SU-DHL-6 (cell line): ENCODE measurements around the gene FMNL1.

Experiments used
- H2AFZ ChIP-seq: fragments of 200-600 bp; sonication (generic); 2 replicates; pipeline ENCODE4 v1.6.1; 2014; ENCODE audit warnings: low read depth, mild to moderate bottlenecking, moderate library complexity, mixed read lengths, antibody characterized with exemption, low read length; ENCODE audit not compliant: severe bottlenecking
- H3F3A ChIP-seq: fragments of 200-600 bp; shearing (Covaris generic); 2 replicates; pipeline ENCODE4 v1.6.0; 2016; ENCODE audit warnings: antibody characterized with exemption, mild to moderate bottlenecking; ENCODE audit not compliant: insufficient read depth
- H3K27ac ChIP-seq: fragments of 200-600 bp; sonication (generic); 2 replicates; pipeline ENCODE4 v1.5.1; 2016; ENCODE audit warnings: low read depth, mild to moderate bottlenecking, low read length, moderate library complexity, mixed read lengths
- H3K27me3 ChIP-seq: fragments of 200-600 bp; sonication (generic), shearing (Covaris generic); 2 replicates; pipeline ENCODE4 v1.6.0; 2014; ENCODE audit warnings: mild to moderate bottlenecking, low read length
- H3K36me3 ChIP-seq: fragments of 200-600 bp; sonication (generic); 2 replicates; pipeline ENCODE4 v1.6.1; 2014; ENCODE audit warnings: mild to moderate bottlenecking, low read length, mixed read lengths
- H3K4me2 ChIP-seq: fragments of 300-600, 200-600 bp; shearing (Covaris generic), sonication (generic); 2 replicates; pipeline ENCODE4 v1.6.0; 2014; ENCODE audit warnings: low read length, low read depth, mild to moderate bottlenecking; ENCODE audit not compliant: poor library complexity, severe bottlenecking
- H3K4me3 ChIP-seq: fragments of 200-600 bp; sonication (generic); 2 replicates; pipeline ENCODE4 v1.5.1; 2014; ENCODE audit warnings: antibody characterized with exemption, low read length, mild to moderate bottlenecking, mixed read lengths; ENCODE audit not compliant: insufficient read depth, poor library complexity, severe bottlenecking
- H3K79me2 ChIP-seq: fragments of 200-600 bp; sonication (generic); 2 replicates; pipeline ENCODE4 v1.6.1; 2014; ENCODE audit warnings: mild to moderate bottlenecking, low read length, moderate library complexity; ENCODE audit not compliant: insufficient read depth
- H3K9ac ChIP-seq: fragments of 200-600 bp; sonication (generic); 2 replicates; pipeline ENCODE4 v1.7.0; 2014; ENCODE audit warnings: mild to moderate bottlenecking, low read length
- H3K9me2 ChIP-seq: fragments of 200-600 bp; sonication (generic); replicated peaks from 2 replicates; pipeline ENCODE4 v1.6.1; 2014; ENCODE audit warnings: low read length; ENCODE audit not compliant: insufficient read depth
- H3K9me3 ChIP-seq: fragments of 200-600 bp; sonication (generic); 2 replicates; pipeline ENCODE4 v1.6.1; 2014; ENCODE audit warnings: low read length, mixed read lengths; ENCODE audit not compliant: insufficient read depth
- H4K20me1 ChIP-seq: fragments of 200-600 bp; sonication (generic); 2 replicates; pipeline ENCODE4 v1.6.1; 2014; ENCODE audit warnings: low read depth, mild to moderate bottlenecking, antibody characterized with exemption, low read length, moderate library complexity, mixed read lengths
- EZH2phosphoT487 ChIP-seq: fragments of 200-600 bp; sonication (generic), shearing (Covaris generic); conservative IDR thresholded peaks from 2 replicates; pipeline ENCODE4 v1.6.1; 2018; ENCODE audit warnings: mild to moderate bottlenecking, antibody characterized with exemption, low read length, moderate library complexity, mixed read lengths
- TF ChIP-seq, protein P1 (sequence below): fragments of 200-600 bp; sonication (generic); IDR thresholded peaks from one replicate; pipeline ENCODE4 v1.5.1; 2017; ENCODE audit warnings: antibody characterized with exemption, mild to moderate bottlenecking, low read length, moderate library complexity; ENCODE audit not compliant: insufficient read depth, poor library complexity, severe bottlenecking

The FMNL1 gene

GRCh38 chr17:45184144-45184543 lies 37.5 kb upstream of the FMNL1 start:
- H3K9ac ChIP-seq: no peak overlapping the region
- H3K27ac ChIP-seq: no peak overlapping the region
- no peaks in the 10 kb centered on the region for H3K27me3 ChIP-seq
- no peaks in the 10 kb centered on the region for H3K36me3 ChIP-seq
- no peak overlapping the region for H3K4me3 ChIP-seq
- TF ChIP-seq EZH2phosphoT487: no peak
- TF ChIP-seq, protein P1, sequence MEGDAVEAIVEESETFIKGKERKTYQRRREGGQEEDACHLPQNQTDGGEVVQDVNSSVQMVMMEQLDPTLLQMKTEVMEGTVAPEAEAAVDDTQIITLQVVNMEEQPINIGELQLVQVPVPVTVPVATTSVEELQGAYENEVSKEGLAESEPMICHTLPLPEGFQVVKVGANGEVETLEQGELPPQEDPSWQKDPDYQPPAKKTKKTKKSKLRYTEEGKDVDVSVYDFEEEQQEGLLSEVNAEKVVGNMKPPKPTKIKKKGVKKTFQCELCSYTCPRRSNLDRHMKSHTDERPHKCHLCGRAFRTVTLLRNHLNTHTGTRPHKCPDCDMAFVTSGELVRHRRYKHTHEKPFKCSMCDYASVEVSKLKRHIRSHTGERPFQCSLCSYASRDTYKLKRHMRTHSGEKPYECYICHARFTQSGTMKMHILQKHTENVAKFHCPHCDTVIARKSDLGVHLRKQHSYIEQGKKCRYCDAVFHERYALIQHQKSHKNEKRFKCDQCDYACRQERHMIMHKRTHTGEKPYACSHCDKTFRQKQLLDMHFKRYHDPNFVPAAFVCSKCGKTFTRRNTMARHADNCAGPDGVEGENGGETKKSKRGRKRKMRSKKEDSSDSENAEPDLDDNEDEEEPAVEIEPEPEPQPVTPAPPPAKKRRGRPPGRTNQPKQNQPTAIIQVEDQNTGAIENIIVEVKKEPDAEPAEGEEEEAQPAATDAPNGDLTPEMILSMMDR: no peak
- H3K9me3 ChIP-seq: no peaks in the 10 kb centered on the region
- no peaks in the 10 kb centered on the region for H3K79me2 ChIP-seq
- no peak overlapping the region for H3K4me2 ChIP-seq
- H3K9me2 ChIP-seq: no peaks in the 10 kb centered on the region
- no peaks in the 10 kb centered on the region for H4K20me1 ChIP-seq
- no peaks in the 10 kb centered on the region for H3F3A ChIP-seq
- H2AFZ ChIP-seq: no peak overlapping the region

DNA sequence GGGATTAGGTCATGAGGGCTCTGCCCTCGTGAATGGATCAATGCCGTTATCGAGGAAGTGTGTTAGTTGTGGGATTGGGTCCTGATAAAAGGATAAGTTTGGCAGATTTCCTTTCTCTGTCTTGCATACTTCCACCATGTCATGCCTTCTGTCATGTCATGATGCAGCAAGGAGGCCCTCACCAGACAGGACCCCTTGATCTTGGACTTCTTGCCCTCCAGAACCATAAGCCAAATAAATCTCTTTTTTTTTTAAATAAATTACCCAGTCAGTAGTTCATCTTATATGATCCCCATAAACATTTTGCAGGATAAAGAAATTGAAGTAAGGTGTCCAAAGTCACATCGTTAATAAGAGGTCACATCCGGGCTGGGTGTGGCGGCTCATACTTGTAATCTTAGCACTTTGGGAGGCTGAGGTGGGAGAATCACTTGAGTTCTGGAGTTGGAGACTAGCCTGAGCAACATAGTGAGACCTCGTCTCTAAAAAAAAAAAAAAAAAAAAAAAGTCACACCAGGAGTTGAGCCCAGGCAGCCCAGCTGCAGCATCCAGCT lies 34.8 kb upstream of the FMNL1 start:
- H3K4me2 ChIP-seq: no peak overlapping the region
- H3K36me3 ChIP-seq: no peaks in the 10 kb centered on the region
- H3K4me3 ChIP-seq: no peak overlapping the region
- no peak overlapping the region for H3K9ac ChIP-seq
- no peak overlapping the region for H3K27ac ChIP-seq
- TF ChIP-seq, protein P1: no peak
- no peak for TF ChIP-seq EZH2phosphoT487
- H3K79me2 ChIP-seq: no peaks in the 10 kb centered on the region
- no peaks in the 10 kb centered on the region for H3K9me3 ChIP-seq
- H2AFZ ChIP-seq: no peak overlapping the region
- H3F3A ChIP-seq: peaks cover 5% of the 10 kb centered on the region; the same call in 1 of the 2 replicates
- no peaks in the 10 kb centered on the region for H3K27me3 ChIP-seq
- no peaks in the 10 kb centered on the region for H4K20me1 ChIP-seq
- no peaks in the 10 kb centered on the region for H3K9me2 ChIP-seq

GRCh38 chr17:45189009-45189408 lies 32.7 kb upstream of the FMNL1 start:
- Histone ChIP-seq H4K20me1 (no peaks in the 10 kb centered on the region), H3K4me2 (no peak overlapping the region)
- TF ChIP-seq, protein P1: no peak
- no peak for TF ChIP-seq EZH2phosphoT487

More at GRCh38 chr17:45189009-45189408, 32.7 kb upstream of the FMNL1 start:
- Histone ChIP-seq H3K27ac (no peak overlapping the region), H3K79me2 (no peaks in the 10 kb centered on the region), H3K9ac (no peak overlapping the region), H3K36me3 (no peaks in the 10 kb centered on the region), H3K4me3 (no peak overlapping the region), H3K27me3 (no peaks in the 10 kb centered on the region), H2AFZ (no peak overlapping the region), H3K9me2 (no peaks in the 10 kb centered on the region), H3K9me3 (no peaks in the 10 kb centered on the region), H3F3A (peaks cover 5% of the 10 kb centered on the region; the same call in 1 of the 2 replicates)
